Measurements from ENCODE around the gene SPECC1L.
"Not testable (repeated sequence)": the region's sequence is repeated elsewhere in the genome, so short reads cannot be mapped to it uniquely, and the experiment has no call there.

Gene SPECC1L

GRCh38 chr22:24282401-24282800, 11.8 kb downstream of the SPECC1L start:
- no peak for TF ChIP-seq CTCF (conservative IDR thresholded peaks at IDR 0.05; ENCODE audit: control insufficient read depth, insufficient read depth, low read depth, low read length)
- no peak for DNase-seq (ENCODE audit: low read depth)
- H3K4me3 ChIP-seq (ENCODE audit: control insufficient read depth, low read depth, low read length), result no peak overlapping the region

- peak; percentile 53 for DNase-seq (ENCODE audit: low read depth)
- TF ChIP-seq CTCF (conservative IDR thresholded peaks at IDR 0.05; ENCODE audit: control insufficient read depth, insufficient read depth, low read depth, low read length), result no peak
- no peak overlapping the region for H3K4me3 ChIP-seq (ENCODE audit: control insufficient read depth, low read depth, low read length)
These were observed 14.1 kb downstream of the SPECC1L start for GRCh38 chr22:24284747-24285203.

GRCh38 chr22:24285245-24285644, 14.6 kb downstream of the SPECC1L start:
- H3K4me3 ChIP-seq (ENCODE audit: control insufficient read depth, low read depth, low read length), result no peak overlapping the region
- no peak for DNase-seq (ENCODE audit: low read depth)
- no peak for TF ChIP-seq CTCF (conservative IDR thresholded peaks at IDR 0.05; ENCODE audit: control insufficient read depth, insufficient read depth, low read depth, low read length)

- not testable (repeated sequence) for DNase-seq (ENCODE audit: low read depth)
These were observed 16.6 kb downstream of the SPECC1L start for GRCh38 chr22:24287212-24287611.

GRCh38 chr22:24287801-24288200, 17.2 kb downstream of the SPECC1L start:
- DNase-seq (ENCODE audit: low read depth); H3K4me3 ChIP-seq (ENCODE audit: control insufficient read depth, low read depth, low read length): not testable (repeated sequence)

More at GRCh38 chr22:24287212-24287611, 16.6 kb downstream of the SPECC1L start:
- H3K4me3 ChIP-seq (ENCODE audit: control insufficient read depth, low read depth, low read length), result not testable (repeated sequence)

- no peak for TF ChIP-seq CTCF (conservative IDR thresholded peaks at IDR 0.05; ENCODE audit: control insufficient read depth, insufficient read depth, low read depth, low read length)
- DNase-seq (ENCODE audit: low read depth), result peak; percentile 89
- H3K4me3 ChIP-seq (ENCODE audit: control insufficient read depth, low read depth, low read length), result no peak overlapping the region
These were observed 18.5 kb downstream of the SPECC1L start for GRCh38 chr22:24289114-24289513.

- no peak for TF ChIP-seq CTCF (conservative IDR thresholded peaks at IDR 0.05; ENCODE audit: control insufficient read depth, insufficient read depth, low read depth, low read length)
- H3K4me3 ChIP-seq (ENCODE audit: control insufficient read depth, low read depth, low read length), result no peak overlapping the region
- DNase-seq (ENCODE audit: low read depth), result no peak
These were observed 19.1 kb downstream of the SPECC1L start for GRCh38 chr22:24289741-24290163.

GRCh38 chr22:24290459-24290858, 19.8 kb downstream of the SPECC1L start:
- peak; percentile 62 for DNase-seq (ENCODE audit: low read depth)
- H3K4me3 ChIP-seq (ENCODE audit: control insufficient read depth, low read depth, low read length), result no peak overlapping the region
- no peak for TF ChIP-seq CTCF (conservative IDR thresholded peaks at IDR 0.05; ENCODE audit: control insufficient read depth, insufficient read depth, low read depth, low read length)

Data from fibroblast of mammary gland (primary cell).